ENCODE measurements around the gene RPS14.

RPS14 gene

DNA sequence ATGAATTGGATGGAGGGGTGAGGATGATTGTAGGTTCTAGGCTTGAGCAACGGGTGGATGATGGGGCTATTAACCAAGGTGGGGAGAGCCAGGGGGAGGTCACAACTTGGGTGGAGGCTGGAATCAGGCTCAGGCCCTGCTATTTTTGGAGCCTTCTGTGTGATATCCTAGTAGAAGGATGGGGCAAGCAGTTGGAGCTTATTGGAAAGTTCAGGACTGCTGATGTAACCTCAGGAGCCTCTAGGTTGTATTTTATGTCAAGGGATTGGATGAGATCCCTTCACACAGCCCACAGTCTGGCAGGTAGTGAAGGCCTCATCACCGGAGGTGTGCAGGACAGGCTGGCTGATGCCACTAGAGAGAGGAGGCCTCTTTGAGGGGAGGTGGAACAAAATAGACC lies 11.2 kb upstream of the RPS14 start:
- Histone ChIP-seq H2AK5ac (ENCODE audit: low read length) (peak overlapping the region; percentile 78), H3K9ac (ENCODE audit: low read length) (no peak overlapping the region), H3K4ac (ENCODE audit: low read depth, low read length) (peak overlapping the region; percentile 47), H3K27ac (ENCODE audit: low read depth, low read length) (peak overlapping the region; percentile 35), H3K18ac (ENCODE audit: low read length) (peak overlapping the region; percentile 61), H2BK12ac (ENCODE audit: low read length) (peak overlapping the region; percentile 93), H3K4me3 (ENCODE audit: low read depth, low read length) (no peak overlapping the region), H3K9me3 (ENCODE audit: insufficient read depth, low read depth, low read length) (no peaks in the 10 kb centered on the region), H3K4me1 (ENCODE audit: control insufficient read depth in 1 of 2, insufficient read depth in 2 of 2, low read length in 2 of 2) (peaks cover 7 to 26% of the 10 kb centered on the region in 2 experiments), H3K79me2 (ENCODE audit: control insufficient read depth, insufficient read depth, low read length, poor library complexity) (no peaks in the 10 kb centered on the region), H4K91ac (ENCODE audit: low read depth, low read length) (peak overlapping the region; percentile 91), H2BK120ac (ENCODE audit: insufficient read depth, low read length, poor library complexity) (peak overlapping the region; percentile 94), H3K27me3 (ENCODE audit: insufficient read depth, low read length) (no peaks in the 10 kb centered on the region), H4K8ac (ENCODE audit: low read depth, low read length) (peak overlapping the region; percentile 55), H3K23ac (ENCODE audit: low read length) (no peak overlapping the region), H2BK5ac (ENCODE audit: low read depth, low read length, poor library complexity) (peak overlapping the region; percentile 43), H3K4me2 (ENCODE audit: low read length) (no peak overlapping the region), H3K36me3 (ENCODE audit: control insufficient read depth in 1 of 2, insufficient read depth in 2 of 2, low read length in 2 of 2) (no peaks in the 10 kb centered on the region), H4K12ac (ENCODE audit: low read depth, low read length) (no peak overlapping the region), H2AFZ (ENCODE audit: insufficient read depth, low read length, poor library complexity) (no peak overlapping the region), H3K79me1 (ENCODE audit: low read length) (peaks cover 23% of the 10 kb centered on the region), H3K14ac (ENCODE audit: low read length) (peak overlapping the region; percentile 38)
- WGBS (ENCODE audit: extremely low coverage, insufficient coverage, insufficient read length) = no CpG with 5 or more reads among the region's 2 CpGs
- DNase-seq = no peak

DNA sequence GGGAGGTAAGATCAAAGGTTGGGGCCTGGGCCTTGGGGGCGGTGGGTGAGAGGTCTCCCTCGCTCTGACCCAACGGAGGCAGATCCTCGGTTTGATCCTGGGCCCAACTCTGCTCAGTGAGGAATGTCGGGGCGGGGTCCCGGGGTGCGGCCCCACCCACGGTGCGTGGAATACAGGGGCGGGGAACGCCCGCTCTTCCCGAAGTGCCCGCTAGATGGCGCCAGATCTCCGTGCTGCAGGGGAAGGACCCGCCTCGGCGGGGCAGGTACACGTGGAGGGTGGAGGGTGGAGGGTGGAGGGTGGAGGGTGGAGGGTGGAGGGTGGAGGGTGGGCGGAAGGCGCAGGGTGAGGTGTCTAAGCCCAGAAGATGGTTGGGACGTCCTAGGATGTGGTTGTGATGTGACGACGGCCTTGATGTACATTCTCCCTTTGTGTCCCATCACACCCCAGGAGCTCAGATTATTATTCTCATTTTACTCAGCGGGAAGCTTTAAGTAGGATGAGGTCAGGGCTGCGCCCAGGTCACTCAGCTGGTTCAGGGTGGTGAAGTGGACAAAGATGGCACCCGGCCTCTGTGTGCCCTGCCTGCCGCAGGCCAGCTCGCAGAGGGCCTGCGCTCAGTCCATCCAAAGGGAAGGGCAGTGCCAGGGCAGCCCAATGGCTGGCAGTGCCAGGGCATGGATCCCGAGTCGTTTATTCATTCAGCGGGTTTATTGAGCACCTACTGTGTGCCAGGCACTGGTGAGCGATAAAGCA lies 9.4 kb upstream of the RPS14 start:
- H3K4me3 ChIP-seq (ENCODE audit: low read depth, low read length) = no peak overlapping the region
- H3K23ac ChIP-seq (ENCODE audit: low read length) = no peak overlapping the region
- peak overlapping the region; percentile 95 for H2AK5ac ChIP-seq (ENCODE audit: low read length)
- no peak overlapping the region for H4K12ac ChIP-seq (ENCODE audit: low read depth, low read length)
- peak overlapping the region; percentile 67 for H4K8ac ChIP-seq (ENCODE audit: low read depth, low read length)
- H3K27me3 ChIP-seq (ENCODE audit: insufficient read depth, low read length) = no peaks in the 10 kb centered on the region
- peaks cover 18% of the 10 kb centered on the region for H3K79me1 ChIP-seq (ENCODE audit: low read length)
- no peaks in the 10 kb centered on the region for H3K36me3 ChIP-seq (ENCODE audit: control insufficient read depth in 1 of 2, insufficient read depth in 2 of 2, low read length in 2 of 2)
- peak overlapping the region; percentile 50 for H2BK5ac ChIP-seq (ENCODE audit: low read depth, low read length, poor library complexity)
- no CpG with 5 or more reads among the region's 36 CpGs for WGBS (ENCODE audit: extremely low coverage, insufficient coverage, insufficient read length)
- H3K4me1 ChIP-seq (ENCODE audit: control insufficient read depth in 1 of 2, insufficient read depth in 2 of 2, low read length in 2 of 2) = peaks cover 7 to 18% of the 10 kb centered on the region in 2 experiments
- peak overlapping the region; percentile 60 for H3K18ac ChIP-seq (ENCODE audit: low read length)
- peak overlapping the region; percentile 88 for H2BK12ac ChIP-seq (ENCODE audit: low read length)
- DNase-seq = peak; percentile 61 to 81
- peak overlapping the region; percentile 54 for H2AFZ ChIP-seq (ENCODE audit: insufficient read depth, low read length, poor library complexity)
- H3K4me2 ChIP-seq (ENCODE audit: low read length) = peak overlapping the region; percentile 48
- peak overlapping the region; percentile 74 for H2BK120ac ChIP-seq (ENCODE audit: insufficient read depth, low read length, poor library complexity)
- H3K79me2 ChIP-seq (ENCODE audit: control insufficient read depth, insufficient read depth, low read length, poor library complexity) = no peaks in the 10 kb centered on the region
- peak overlapping the region; percentile 23 for H3K9ac ChIP-seq (ENCODE audit: low read length)
- H3K27ac ChIP-seq (ENCODE audit: low read depth, low read length) = no peak overlapping the region
- H3K14ac ChIP-seq (ENCODE audit: low read length) = peak overlapping the region; percentile 68
- H4K91ac ChIP-seq (ENCODE audit: low read depth, low read length) = peak overlapping the region; percentile 92
- H3K4ac ChIP-seq (ENCODE audit: low read depth, low read length) = no peak overlapping the region
- H3K9me3 ChIP-seq (ENCODE audit: insufficient read depth, low read depth, low read length) = no peaks in the 10 kb centered on the region

DNA sequence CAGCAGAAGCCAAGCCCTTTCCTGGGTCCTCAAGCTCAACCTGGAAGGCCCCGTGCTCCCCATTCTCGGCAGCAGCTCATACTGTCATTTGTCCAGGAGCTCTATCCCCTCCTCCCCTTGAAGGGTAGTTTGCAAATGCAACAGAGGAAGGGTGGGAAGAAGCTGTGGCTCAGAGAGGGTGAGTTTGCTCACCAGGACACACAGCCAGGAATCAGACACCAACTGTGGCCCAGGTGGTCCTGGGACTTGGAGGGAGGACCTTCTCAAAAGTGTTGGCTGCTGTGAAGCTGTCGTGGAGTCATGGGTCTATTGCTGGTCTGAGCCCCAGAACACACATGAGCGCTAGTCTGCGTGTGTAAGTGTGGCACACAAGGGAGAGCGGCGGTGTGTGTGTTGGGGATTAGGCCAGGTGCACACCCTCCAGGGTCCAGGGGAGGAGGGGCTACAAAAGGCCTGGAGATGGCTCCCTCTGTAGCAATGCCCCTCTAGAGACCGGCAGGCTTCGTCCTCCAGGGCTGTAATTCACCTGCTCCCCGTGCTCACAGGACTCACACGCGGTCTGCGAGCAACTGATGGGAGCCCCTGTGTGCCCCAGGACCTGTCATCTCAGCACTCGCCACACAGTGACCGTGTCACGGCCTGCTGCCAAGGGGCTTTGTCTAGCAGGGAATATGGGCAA lies 8.2 kb upstream of the RPS14 start:
- Histone ChIP-seq H3K18ac (ENCODE audit: low read length) (no peak overlapping the region), H2AK5ac (ENCODE audit: low read length) (peak overlapping the region; percentile 60), H4K8ac (ENCODE audit: low read depth, low read length) (no peak overlapping the region), H3K9ac (ENCODE audit: low read length) (no peak overlapping the region), H3K4me1 (ENCODE audit: control insufficient read depth in 1 of 2, insufficient read depth in 2 of 2, low read length in 2 of 2) (peaks cover 7 to 18% of the 10 kb centered on the region in 2 experiments), H3K27ac (ENCODE audit: low read depth, low read length) (no peak overlapping the region), H3K4me3 (ENCODE audit: low read depth, low read length) (no peak overlapping the region), H3K9me3 (ENCODE audit: insufficient read depth, low read depth, low read length) (no peaks in the 10 kb centered on the region), H4K91ac (ENCODE audit: low read depth, low read length) (peak overlapping the region; percentile 55), H4K12ac (ENCODE audit: low read depth, low read length) (no peak overlapping the region), H3K79me2 (ENCODE audit: control insufficient read depth, insufficient read depth, low read length, poor library complexity) (no peaks in the 10 kb centered on the region), H3K23ac (ENCODE audit: low read length) (no peak overlapping the region), H2BK5ac (ENCODE audit: low read depth, low read length, poor library complexity) (no peak overlapping the region), H3K4ac (ENCODE audit: low read depth, low read length) (no peak overlapping the region), H2AFZ (ENCODE audit: insufficient read depth, low read length, poor library complexity) (no peak overlapping the region), H3K27me3 (ENCODE audit: insufficient read depth, low read length) (no peaks in the 10 kb centered on the region), H3K36me3 (ENCODE audit: control insufficient read depth in 1 of 2, insufficient read depth in 2 of 2, low read length in 2 of 2) (no peaks in the 10 kb centered on the region), H2BK120ac (ENCODE audit: insufficient read depth, low read length, poor library complexity) (no peak overlapping the region), H3K14ac (ENCODE audit: low read length) (no peak overlapping the region), H2BK12ac (ENCODE audit: low read length) (peak overlapping the region; percentile 26), H3K79me1 (ENCODE audit: low read length) (peaks cover 17% of the 10 kb centered on the region), H3K4me2 (ENCODE audit: low read length) (no peak overlapping the region)
- WGBS (ENCODE audit: extremely low coverage, insufficient coverage, insufficient read length) = no CpG with 5 or more reads among the region's 16 CpGs
- DNase-seq = no peak

DNA sequence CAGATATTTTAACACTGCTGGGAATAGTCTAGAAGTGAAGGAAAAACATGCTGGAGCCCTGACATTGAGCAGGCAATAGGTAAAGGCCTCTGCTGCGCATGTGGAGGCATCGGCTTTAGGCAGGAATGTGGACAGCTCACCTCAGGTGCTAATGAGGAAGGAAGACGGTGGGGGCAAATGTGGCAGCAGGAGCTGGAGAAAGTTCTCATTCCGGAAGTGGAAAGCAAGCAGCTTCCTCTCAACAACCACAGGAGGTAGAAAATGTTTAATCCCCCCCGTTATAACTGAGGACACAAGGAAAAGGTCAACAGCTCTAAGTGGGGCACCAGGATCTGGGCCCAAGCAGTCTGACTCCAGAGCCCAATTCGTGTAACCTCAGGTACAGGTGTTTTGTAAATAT lies 7.6 kb upstream of the RPS14 start:
- no peak overlapping the region for H3K23ac ChIP-seq (ENCODE audit: low read length)
- no peak overlapping the region for H3K4me3 ChIP-seq (ENCODE audit: low read depth, low read length)
- H3K4me1 ChIP-seq (ENCODE audit: control insufficient read depth in 1 of 2, insufficient read depth in 2 of 2, low read length in 2 of 2) = peaks cover 7 to 18% of the 10 kb centered on the region in 2 experiments
- no peaks in the 10 kb centered on the region for H3K9me3 ChIP-seq (ENCODE audit: insufficient read depth, low read depth, low read length)
- H3K14ac ChIP-seq (ENCODE audit: low read length) = no peak overlapping the region
- no peaks in the 10 kb centered on the region for H3K36me3 ChIP-seq (ENCODE audit: control insufficient read depth in 1 of 2, insufficient read depth in 2 of 2, low read length in 2 of 2)
- H3K4ac ChIP-seq (ENCODE audit: low read depth, low read length) = no peak overlapping the region
- H2AK5ac ChIP-seq (ENCODE audit: low read length) = no peak overlapping the region
- H3K79me1 ChIP-seq (ENCODE audit: low read length) = peaks cover 17% of the 10 kb centered on the region
- no peak overlapping the region for H4K91ac ChIP-seq (ENCODE audit: low read depth, low read length)
- H4K12ac ChIP-seq (ENCODE audit: low read depth, low read length) = no peak overlapping the region
- no CpG with 5 or more reads among the region's 6 CpGs for WGBS (ENCODE audit: extremely low coverage, insufficient coverage, insufficient read length)
- H3K79me2 ChIP-seq (ENCODE audit: control insufficient read depth, insufficient read depth, low read length, poor library complexity) = no peaks in the 10 kb centered on the region
- H2BK5ac ChIP-seq (ENCODE audit: low read depth, low read length, poor library complexity) = no peak overlapping the region
- H2BK120ac ChIP-seq (ENCODE audit: insufficient read depth, low read length, poor library complexity) = no peak overlapping the region
- H3K27me3 ChIP-seq (ENCODE audit: insufficient read depth, low read length) = no peaks in the 10 kb centered on the region
- no peak overlapping the region for H2BK12ac ChIP-seq (ENCODE audit: low read length)
- no peak overlapping the region for H3K18ac ChIP-seq (ENCODE audit: low read length)
- no peak overlapping the region for H2AFZ ChIP-seq (ENCODE audit: insufficient read depth, low read length, poor library complexity)
- no peak overlapping the region for H3K27ac ChIP-seq (ENCODE audit: low read depth, low read length)
- no peak overlapping the region for H3K4me2 ChIP-seq (ENCODE audit: low read length)
- DNase-seq = no peak
- no peak overlapping the region for H3K9ac ChIP-seq (ENCODE audit: low read length)
- peak overlapping the region; percentile 41 for H4K8ac ChIP-seq (ENCODE audit: low read depth, low read length)

Data from trophoblast cell (in vitro differentiated cells and primary cell).